Esophagus squamous epithelium (tissue), 5 donors: ENCODE data around the gene EIF1AD. TPM values are rescaled to one million over a fixed set of nuclear protein-coding genes. Genes with fewer than 3 reads are reported as not detected.

Experiments used
- DNase-seq: peaks from one replicate; lab custom pipeline; 2025; lab: John Stamatoyannopoulos, UW
- H3K27ac ChIP-seq, 4 donors: fragments of 200-600 bp; sonication (generic); one replicate each; pipeline ENCODE4 v1.5.1; 2016 to 2019; ENCODE audit warnings: mild to moderate bottlenecking in 1 of 4
- H3K27me3 ChIP-seq, 4 donors: fragments of 200-600 bp; sonication (generic); 1 replicate in 3 of 4; 2 replicates in 1 of 4; pipeline versions ENCODE4 v1.5.1 to v1.6.0; 2017 to 2021; ENCODE audit warnings: antibody characterized with exemption in 1 of 4
- H3K36me3 ChIP-seq, 3 donors: fragments of 200-600 bp; sonication (generic); one replicate each; pipeline ENCODE4 v1.5.1; 2016 to 2019
- H3K4me1 ChIP-seq, 3 donors: fragments of 200-600 bp; sonication (generic); one replicate each; pipeline ENCODE4 v1.5.1; 2017 to 2019
- H3K4me3 ChIP-seq, 4 donors: fragments of 200-600 bp; sonication (generic); 1 replicate in 3 of 4; 2 replicates in 1 of 4; pipeline ENCODE4 v1.5.1; 2016 to 2019; ENCODE audit warnings: mild to moderate bottlenecking in 2 of 4, moderate library complexity in 1 of 4
- H3K9me3 ChIP-seq, 3 donors: fragments of 200-600 bp; sonication (generic); one replicate each; pipeline ENCODE4 v1.5.1; 2016 to 2019
- POLR2A ChIP-seq, 4 donors: fragments of 450-650 bp; IDR thresholded peaks; one replicate each; pipeline ENCODE4 v1.6.1; 2017; ENCODE audit warnings: antibody characterized with exemption in 4 of 4, mild to moderate bottlenecking in 4 of 4, moderate library complexity in 3 of 4
- WGBS, 2 donors: methylation state at CpG; one replicate each; pipeline ENCODE4 v1.1.5; 2018; 5-methylcytosine and 5-hydroxymethylcytosine counted together
- intact Hi-C: fragments of 100-400 bp; cut with DNase I; formaldehyde crosslinking; loops from one replicate; pipeline ENCODE4 v1.15.0; 2022
- total RNA-seq, 4 donors: library from RNA; depleted of rRNA; stranded (reverse); fragments of >200 nt; gene quantifications; one replicate each; pipeline ENCODE4 v1.1.0, GENCODE V29; 2016
- TF ChIP-seq, protein P1 (sequence below), 6 experiments: fragments of 450-650 bp in 4 of 6; fragments of 200-600 bp in 2 of 6; sonication (generic) in 2 of 6; IDR thresholded peaks; one replicate each; pipeline ENCODE4 v1.5.1; 2016 to 2019; ENCODE audit warnings: antibody characterized with exemption in 6 of 6, mild to moderate bottlenecking in 4 of 6, moderate library complexity in 4 of 6
- donor health status: DM: yes; HTN: yes; CAD: no.

The EIF1AD gene
- total RNA-seq, 4 donors from 2014 or later: 24.7 to 43.2 (median 30.0) TPM

DNA sequence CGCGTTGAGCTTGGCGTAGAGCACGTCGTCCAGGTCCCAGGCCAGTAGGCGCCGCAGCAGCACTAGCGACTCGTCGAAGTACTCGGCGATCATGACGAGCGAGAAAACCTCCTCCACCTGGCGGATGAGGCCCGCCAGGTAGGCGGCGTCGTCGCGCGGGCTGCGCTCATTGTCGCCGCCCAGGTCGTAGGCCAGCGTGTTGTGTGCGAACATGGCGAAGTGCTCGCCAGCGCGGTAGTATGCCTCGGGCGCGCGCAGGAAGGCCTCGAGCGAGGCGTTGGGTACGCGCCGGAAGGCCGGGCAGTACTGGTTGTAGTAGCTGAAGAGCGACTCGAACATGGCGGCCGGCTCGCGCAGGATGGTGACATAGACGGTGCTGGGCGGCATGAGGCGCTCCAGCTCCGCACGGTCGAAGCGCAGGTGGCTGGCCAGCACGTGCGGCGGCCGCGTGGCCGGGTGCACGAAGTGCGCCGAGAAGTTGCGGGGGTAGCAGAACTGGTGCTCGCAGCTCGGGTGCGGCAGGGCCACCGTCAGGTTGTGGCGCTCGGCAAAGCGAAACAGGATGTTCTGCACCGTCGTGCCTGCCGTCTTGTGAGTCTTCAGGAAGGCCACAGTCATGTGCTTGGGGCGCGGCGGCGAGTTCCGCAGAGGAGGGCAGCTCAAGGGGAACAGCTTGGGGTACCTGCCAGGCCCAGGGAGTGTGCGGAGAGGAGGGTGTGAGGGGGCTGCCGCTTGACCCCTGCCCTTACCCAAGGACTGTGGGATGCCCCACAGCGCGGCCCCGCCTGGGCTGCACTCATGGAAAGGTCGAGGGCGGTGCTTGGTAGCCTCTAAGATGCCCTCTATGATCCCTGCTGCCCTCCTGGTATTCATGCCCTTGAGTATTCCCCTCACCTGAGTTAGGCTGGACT lies 41.3 kb upstream of the EIF1AD start:
- no peak for TF ChIP-seq POLR2A (IDR thresholded peaks at IDR 0.05)
- TF ChIP-seq, protein P1, sequence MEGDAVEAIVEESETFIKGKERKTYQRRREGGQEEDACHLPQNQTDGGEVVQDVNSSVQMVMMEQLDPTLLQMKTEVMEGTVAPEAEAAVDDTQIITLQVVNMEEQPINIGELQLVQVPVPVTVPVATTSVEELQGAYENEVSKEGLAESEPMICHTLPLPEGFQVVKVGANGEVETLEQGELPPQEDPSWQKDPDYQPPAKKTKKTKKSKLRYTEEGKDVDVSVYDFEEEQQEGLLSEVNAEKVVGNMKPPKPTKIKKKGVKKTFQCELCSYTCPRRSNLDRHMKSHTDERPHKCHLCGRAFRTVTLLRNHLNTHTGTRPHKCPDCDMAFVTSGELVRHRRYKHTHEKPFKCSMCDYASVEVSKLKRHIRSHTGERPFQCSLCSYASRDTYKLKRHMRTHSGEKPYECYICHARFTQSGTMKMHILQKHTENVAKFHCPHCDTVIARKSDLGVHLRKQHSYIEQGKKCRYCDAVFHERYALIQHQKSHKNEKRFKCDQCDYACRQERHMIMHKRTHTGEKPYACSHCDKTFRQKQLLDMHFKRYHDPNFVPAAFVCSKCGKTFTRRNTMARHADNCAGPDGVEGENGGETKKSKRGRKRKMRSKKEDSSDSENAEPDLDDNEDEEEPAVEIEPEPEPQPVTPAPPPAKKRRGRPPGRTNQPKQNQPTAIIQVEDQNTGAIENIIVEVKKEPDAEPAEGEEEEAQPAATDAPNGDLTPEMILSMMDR (IDR thresholded peaks at IDR 0.05): no peak
- H3K4me3 ChIP-seq: no peak overlapping the region
- peaks cover 0 to 35% (median 0%) of the 10 kb centered on the region in 4 donors for H3K27me3 ChIP-seq
- H3K27ac ChIP-seq: no peak overlapping the region
- DNase-seq: no peak
- H3K4me1 ChIP-seq: peaks cover 3 to 8% (median 6%) of the 10 kb centered on the region in 3 donors
- intact Hi-C loops: no loop called here
- no peaks in the 10 kb centered on the region for H3K9me3 ChIP-seq
- no peaks in the 10 kb centered on the region for H3K36me3 ChIP-seq
- WGBS, 2 donors: 95 to 96% methylated on average over 11 to 44 of the region's 88 CpGs

DNA sequence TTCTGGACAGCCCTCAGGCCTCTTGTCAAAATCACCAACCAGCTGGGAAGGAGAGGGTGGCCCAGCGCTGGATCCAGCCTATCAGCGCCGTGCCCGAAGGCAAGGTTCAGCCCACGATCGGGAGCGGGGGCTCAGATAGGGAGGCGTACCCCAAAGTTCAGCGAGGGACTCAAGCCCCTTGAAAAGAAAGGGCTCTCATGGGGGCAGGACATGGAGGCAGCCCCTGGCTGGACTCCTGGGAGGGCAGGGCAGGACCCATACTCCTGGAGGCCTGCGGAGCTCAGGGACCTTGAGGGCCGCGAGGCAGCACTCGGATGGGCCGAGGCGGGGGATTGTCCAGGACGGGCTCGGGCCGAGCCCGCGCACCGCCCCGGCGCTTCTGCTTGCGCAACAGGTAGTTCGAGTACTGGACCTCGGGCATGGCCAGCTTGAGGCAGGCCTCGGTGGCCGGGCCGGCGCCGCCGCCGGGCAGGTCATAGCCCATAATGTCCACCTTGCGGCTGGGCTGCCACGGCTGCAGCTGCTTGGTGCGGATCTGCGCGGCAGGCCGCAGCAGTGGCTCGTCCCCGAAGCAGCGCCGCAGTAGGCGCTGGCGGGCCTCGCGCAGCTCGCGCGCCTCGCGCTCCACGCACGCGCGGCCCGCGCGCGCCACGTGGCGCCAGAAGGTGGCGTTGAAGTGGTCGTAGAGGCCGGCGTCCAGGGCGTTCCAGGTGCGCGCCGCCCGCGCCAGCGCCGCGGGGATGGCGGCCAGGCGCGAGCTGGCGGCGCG lies 40.5 kb upstream of the EIF1AD start:
- no peaks in the 10 kb centered on the region for H3K9me3 ChIP-seq
- TF ChIP-seq, protein P1 (IDR thresholded peaks at IDR 0.05): no peak
- no peak for TF ChIP-seq POLR2A (IDR thresholded peaks at IDR 0.05)
- peaks cover 0 to 26% (median 0%) of the 10 kb centered on the region in 4 donors for H3K27me3 ChIP-seq
- H3K27ac ChIP-seq: no peak overlapping the region
- intact Hi-C loops: no loop called here
- DNase-seq: no peak
- no peak overlapping the region for H3K4me3 ChIP-seq
- no peaks in the 10 kb centered on the region for H3K36me3 ChIP-seq
- 97 to 98% methylated on average over 12 to 37 of the region's 81 CpGs for WGBS, 2 donors
- peaks cover 3 to 8% (median 6%) of the 10 kb centered on the region in 3 donors for H3K4me1 ChIP-seq

GRCh38 chr11:66039765-66040164 lies 37.8 kb upstream of the EIF1AD start:
- Histone ChIP-seq H3K27ac (no peak overlapping the region), H3K9me3 (no peaks in the 10 kb centered on the region), H3K36me3 (no peaks in the 10 kb centered on the region), H3K27me3 (peaks cover 0 to 18% (median 0%) of the 10 kb centered on the region in 4 donors), H3K4me3 (no peak overlapping the region), H3K4me1 (peaks cover 0 to under 1% (median under 1%) of the 10 kb centered on the region in 3 donors)
- whole genome bisulfite sequencing, 2 donors: 92 to 100% methylated on average over 2 of the region's 3 CpGs
- intact Hi-C loops: no loop called here
- no peak for TF ChIP-seq POLR2A (IDR thresholded peaks at IDR 0.05)
- TF ChIP-seq, protein P1 (IDR thresholded peaks at IDR 0.05): no peak
- DNase-seq: no peak

DNA sequence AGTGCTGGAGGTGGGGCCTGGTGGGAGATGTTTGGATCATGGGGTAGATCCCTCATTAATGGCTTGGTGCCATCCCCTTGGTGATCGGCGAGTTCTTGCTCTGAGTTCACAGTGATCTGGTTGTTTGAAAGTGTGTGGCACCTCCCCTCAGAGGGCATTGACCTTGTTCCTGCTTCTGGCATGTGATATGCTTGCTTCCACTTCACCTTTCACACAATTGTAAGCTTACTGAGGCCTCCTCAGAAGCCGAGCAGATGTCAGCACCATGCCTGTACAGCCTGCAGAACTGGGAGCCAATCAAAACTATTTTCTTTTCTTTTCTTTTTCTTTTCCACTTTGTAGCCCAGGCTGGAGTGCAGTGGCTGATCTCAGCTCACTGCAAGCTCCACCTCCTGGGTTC lies 35.4 kb upstream of the EIF1AD start:
- Histone ChIP-seq H3K27me3 (peaks cover 0 to 18% (median 0%) of the 10 kb centered on the region in 4 donors), H3K36me3 (no peaks in the 10 kb centered on the region), H3K9me3 (no peaks in the 10 kb centered on the region), H3K4me1 (no peaks in the 10 kb centered on the region), H3K4me3 (no peak overlapping the region), H3K27ac (no peak overlapping the region)
- DNase-seq: no peak
- intact Hi-C loops: no loop called here
- WGBS, 2 donors: 83 to 86% methylated on average over 3 of the region's 3 CpGs
- TF ChIP-seq, protein P1 (IDR thresholded peaks at IDR 0.05): no peak
- no peak for TF ChIP-seq POLR2A (IDR thresholded peaks at IDR 0.05)
